Kidney (tissue), 14 donors: ENCODE data around the gene PLA2G6. TPM values are rescaled to one million over a fixed set of nuclear protein-coding genes. Genes with fewer than 3 reads are reported as not detected.

ENCODE experiments used
- DNase-seq, 5 donors: peaks; one replicate each; pipeline ENCODE4 v3.0.0-alpha.2; 2013 to 2020
- FAIRE-seq: peaks from 2 replicates; lab custom pipeline; 2012; peaks lifted over from hg19 to GRCh38; lab: Jason Lieb, UNC
- H3K27ac ChIP-seq, 2 donors: one replicate each; pipeline ENCODE4 v1.7.0; 2013; ENCODE audit warnings: low read depth in 2 of 2, low read length in 2 of 2, inconsistent platforms in 1 of 2
- H3K27me3 ChIP-seq: one replicate; pipeline ENCODE4 v1.7.1; 2013; ENCODE audit warnings: low read length, inconsistent platforms; ENCODE audit not compliant: control insufficient read depth, insufficient read depth
- H3K36me3 ChIP-seq, 3 donors: one replicate each; pipeline versions ENCODE4 v1.7.0 to v1.7.1; 2013; ENCODE audit warnings: low read length in 3 of 3, control low read depth in 1 of 3, inconsistent platforms in 1 of 3; ENCODE audit not compliant: insufficient read depth in 3 of 3, control insufficient read depth in 2 of 3
- H3K4me1 ChIP-seq, 3 donors: one replicate each; pipeline versions ENCODE4 v1.7.0 to v1.7.1; 2013; ENCODE audit warnings: low read length in 3 of 3, inconsistent platforms in 1 of 3, low read depth in 1 of 3; ENCODE audit not compliant: control insufficient read depth in 2 of 3, insufficient read depth in 2 of 3
- H3K4me3 ChIP-seq, 3 donors: one replicate each; pipeline versions ENCODE4 v1.7.0 to v1.8.1; 2013; ENCODE audit warnings: low read length in 3 of 3, control low read depth in 1 of 3, inconsistent platforms in 1 of 3
- H3K9ac ChIP-seq, 3 donors: one replicate each; pipeline versions ENCODE4 v1.7.0 to v1.7.1; 2013; ENCODE audit warnings: low read length in 3 of 3, control low read depth in 1 of 3, inconsistent platforms in 1 of 3
- H3K9me3 ChIP-seq, 3 donors: one replicate each; pipeline versions ENCODE4 v1.7.0 to v1.7.1; 2013; ENCODE audit warnings: low read length in 3 of 3, control low read depth in 1 of 3, inconsistent platforms in 1 of 3; ENCODE audit not compliant: control insufficient read depth in 2 of 3, insufficient read depth in 1 of 3
- CTCF ChIP-seq: IDR thresholded peaks from 3 replicates; pipeline ENCODE4 v1.5.1; 2012; ENCODE audit warnings: mild to moderate bottlenecking, moderate library complexity, borderline replicate concordance; ENCODE audit not compliant: insufficient read depth; ENCODE audit errors: extremely low read depth
- intact Hi-C: fragments of 100-400 bp; cut with DNase I; formaldehyde crosslinking; loops from one replicate; pipeline ENCODE4 v1.11.1; 2022
- polyA plus RNA-seq: library from polyadenylated mRNA; stranded (reverse); fragments of 350-450 nt; fragmentation: Illumina TruSeq; extraction: RNeasy Lipid Tissue Mini Kit (QIAGEN cat#74804); gene quantifications from one replicate; pipeline ENCODE4 v1.2.3, GENCODE V29; 2014; ENCODE audit warnings: low read depth, low replicate concordance; ENCODE audit not compliant: insufficient read depth
- total RNA-seq: library from RNA; stranded (reverse); fragmentation: NEBNext Ultra II Directional; extraction: Animal tissue kit (Norgen Biotek cat#: 25700); gene quantifications from one replicate; pipeline ENCODE4 v1.2.1, GENCODE V29; 2021
- donor health status: control.
- donor health status: control.
- donor health status: control.
- donor health status: control.
- donor health status: control.
- donor health status: DM: yes; HTN: yes; CAD: no.
- donor health status: Normal renal cell carcinoma (clear cell type).

PLA2G6 gene
- total and polyA plus RNA-seq, 2 donors from 2014 or later: 26.6 to 61.6 TPM

GRCh38 chr22:38203855-38204514 is 22.4 kb upstream of the PLA2G6 start:
- no peaks in the 10 kb centered on the region for H3K9me3 ChIP-seq
- H3K27me3 ChIP-seq: no peaks in the 10 kb centered on the region
- no peak for TF ChIP-seq CTCF
- no peaks in the 10 kb centered on the region for H3K36me3 ChIP-seq
- peak overlapping the region in 2 of 3 donors; percentile 24 to 88 for H3K9ac ChIP-seq
- H3K4me1 ChIP-seq: peaks cover 0 to 18% (median 0%) of the 10 kb centered on the region in 3 donors
- intact Hi-C loops: no loop called here
- FAIRE-seq (no peak), DNase-seq (no peak)
- peak overlapping the region in 1 of 2 donors; percentile 28 for H3K27ac ChIP-seq
- peak overlapping the region in 2 of 3 donors; percentile 83 to 86 for H3K4me3 ChIP-seq

GRCh38 chr22:38203090-38203810 is 21.6 kb upstream of the PLA2G6 start:
- FAIRE-seq (no peak), DNase-seq (peak; percentile 64 to 93 (median 77))
- H3K4me1 ChIP-seq: peaks cover 0 to 18% (median 0%) of the 10 kb centered on the region in 3 donors
- peak overlapping the region; percentile 97 to 98 for H3K27ac ChIP-seq
- H3K4me3 ChIP-seq: peak overlapping the region; percentile 47 to 86 (median 83)
- no peaks in the 10 kb centered on the region for H3K36me3 ChIP-seq
- H3K9ac ChIP-seq: peak overlapping the region; percentile 7 to 95 (median 88)
- H3K27me3 ChIP-seq: no peaks in the 10 kb centered on the region
- no peaks in the 10 kb centered on the region for H3K9me3 ChIP-seq
- intact Hi-C loops: no loop called here
- no peak for TF ChIP-seq CTCF

GRCh38 chr22:38202437-38203089 is 20.9 kb upstream of the PLA2G6 start:
- Histone ChIP-seq H3K36me3 (no peaks in the 10 kb centered on the region), H3K9ac (peak overlapping the region; percentile 7 to 95 (median 88)), H3K4me1 (peaks cover 0 to 18% (median 0%) of the 10 kb centered on the region in 3 donors), H3K4me3 (peak overlapping the region; percentile 47 to 86 (median 83)), H3K27me3 (no peaks in the 10 kb centered on the region), H3K27ac (peak overlapping the region; percentile 97 to 98), H3K9me3 (no peaks in the 10 kb centered on the region)
- intact Hi-C loops: no loop called here
- FAIRE-seq: no peak
- TF ChIP-seq CTCF: peak; percentile 5
- peak; percentile 74 to 96 (median 87) for DNase-seq
